GM18526 (cell line): ENCODE results near the gene U2AF1L4.

Source experiments
- POLR2A ChIP-seq: IDR thresholded peaks from 3 replicates; pipeline ENCODE4 v1.6.1; 2011; ENCODE audit not compliant: insufficient read length; ENCODE audit errors: extremely low read depth

U2AF1L4 gene

DNA sequence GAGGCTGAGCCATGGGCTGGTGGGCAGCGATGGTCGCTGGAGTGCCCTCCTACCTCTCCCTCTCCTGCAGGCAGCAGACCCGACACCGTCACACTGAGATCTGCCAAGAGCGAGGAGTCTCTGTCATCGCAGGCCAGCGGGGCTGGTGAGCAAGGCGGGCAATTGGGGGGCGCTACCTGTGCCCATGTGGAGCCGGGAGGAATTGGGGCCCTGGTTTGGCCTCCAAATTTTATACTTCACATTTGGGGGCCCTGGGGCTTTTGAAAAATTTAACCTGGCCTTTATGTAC is 40.1 kb upstream of the U2AF1L4 start:
- TF ChIP-seq POLR2A: no peak

DNA sequence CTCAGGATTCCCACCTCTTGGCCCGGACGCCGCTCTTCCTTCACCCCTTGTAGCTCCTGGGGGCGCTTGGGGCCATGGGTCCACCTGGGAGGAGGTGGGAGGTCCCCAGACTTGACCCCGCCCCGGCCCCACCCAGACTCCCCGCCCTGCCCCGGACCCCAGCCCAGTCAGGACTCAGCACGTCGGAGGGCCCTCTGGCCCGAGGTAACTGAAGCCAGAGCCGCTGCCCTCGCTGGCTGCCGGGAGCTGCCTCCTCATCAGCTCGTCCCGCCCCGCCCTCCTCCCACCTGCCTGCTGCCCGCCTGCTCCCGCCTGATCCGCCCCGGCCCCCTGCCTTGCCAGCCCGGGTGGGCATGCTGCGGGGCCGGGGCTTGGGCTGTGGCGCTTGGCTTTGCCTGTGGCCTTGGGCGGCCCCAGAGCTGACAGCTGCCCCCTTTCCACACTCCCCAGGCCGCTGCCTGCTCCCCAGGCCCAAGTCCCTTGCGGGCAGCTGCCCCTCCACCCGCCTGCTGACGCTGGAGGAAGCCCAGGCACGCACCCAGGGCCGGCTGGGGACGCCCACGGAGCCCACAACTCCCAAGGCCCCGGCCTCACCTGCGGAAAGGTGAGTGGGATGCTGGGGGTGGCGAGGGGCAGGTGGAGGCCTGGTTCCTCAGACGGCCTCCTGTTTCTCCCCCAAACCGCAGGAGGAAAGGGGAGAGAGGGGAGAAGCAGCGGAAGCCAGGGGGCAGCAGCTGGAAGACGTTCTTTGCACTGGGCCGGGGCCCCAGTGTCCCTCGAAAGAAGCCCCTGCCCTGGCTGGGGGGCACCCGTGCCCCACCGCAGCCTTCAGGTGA is 39.5 kb upstream of the U2AF1L4 start:
- no peak for TF ChIP-seq POLR2A

- TF ChIP-seq POLR2A: no peak
Observed at GRCh38 chr19:35783469-35784434, 38.5 kb upstream of the U2AF1L4 start.

GRCh38 chr19:35782589-35782988 is 37.4 kb upstream of the U2AF1L4 start:
- TF ChIP-seq POLR2A: no peak

DNA sequence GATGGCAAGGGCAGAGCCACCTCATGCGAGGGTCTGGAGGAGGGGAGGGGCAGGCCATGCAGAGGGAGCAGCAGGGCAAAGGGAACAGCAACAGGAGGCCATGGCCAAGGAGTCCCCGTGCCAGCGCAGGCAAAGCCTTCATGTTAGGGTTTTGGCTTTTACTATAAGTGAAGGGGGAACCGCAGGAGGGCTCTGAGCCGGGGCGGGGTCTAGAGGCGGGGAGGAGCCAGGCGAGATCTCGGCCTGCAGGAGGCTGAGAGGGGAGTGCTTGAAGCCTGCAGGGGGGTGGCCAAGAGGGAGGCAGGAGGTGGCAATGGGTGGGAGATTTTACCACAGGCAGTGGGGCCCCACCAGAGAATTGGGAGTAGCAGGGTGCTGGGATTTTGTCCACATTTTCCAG is 36.4 kb upstream of the U2AF1L4 start:
- no peak for TF ChIP-seq POLR2A

GRCh38 chr19:35780717-35781116 is 35.5 kb upstream of the U2AF1L4 start:
- TF ChIP-seq POLR2A: no peak

GRCh38 chr19:35780058-35780457 is 34.8 kb upstream of the U2AF1L4 start:
- TF ChIP-seq POLR2A: no peak

DNA sequence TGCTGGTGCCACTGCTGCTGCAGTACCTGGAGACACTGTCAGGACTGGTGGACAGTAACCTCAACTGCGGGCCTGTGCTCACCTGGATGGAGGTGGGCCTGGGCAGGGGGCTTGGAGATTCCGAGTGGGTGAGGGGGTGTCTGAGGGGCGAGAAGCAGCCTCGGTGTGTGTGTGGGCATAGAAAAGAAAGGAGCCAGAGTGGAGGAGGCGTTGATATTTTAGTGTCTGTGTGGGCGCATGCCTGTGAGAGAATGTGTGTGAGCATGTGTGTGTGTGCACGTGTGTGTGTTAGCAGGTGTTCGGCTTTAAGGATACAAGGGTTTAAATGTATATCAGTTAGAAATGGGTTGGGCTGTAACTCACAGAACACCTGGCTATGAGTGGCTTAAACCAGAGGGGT is 33.8 kb upstream of the U2AF1L4 start:
- TF ChIP-seq POLR2A: no peak

GRCh38 chr19:35777961-35778360 is 32.7 kb upstream of the U2AF1L4 start:
- TF ChIP-seq POLR2A: no peak

GRCh38 chr19:35777086-35777841 is 32.0 kb upstream of the U2AF1L4 start:
- no peak for TF ChIP-seq POLR2A

- TF ChIP-seq POLR2A: no peak
Observed at GRCh38 chr19:35776102-35776788, 31.0 kb upstream of the U2AF1L4 start.

GRCh38 chr19:35775298-35776101 is 30.3 kb upstream of the U2AF1L4 start, which contains the start of gene ARHGAP33:
Gene ARHGAP33, plus strand, starts transcription at chr19:35775564. Its CDS starts 95 bp downstream, at chr19:35775659.
- TF ChIP-seq POLR2A: peak; percentile 41

DNA sequence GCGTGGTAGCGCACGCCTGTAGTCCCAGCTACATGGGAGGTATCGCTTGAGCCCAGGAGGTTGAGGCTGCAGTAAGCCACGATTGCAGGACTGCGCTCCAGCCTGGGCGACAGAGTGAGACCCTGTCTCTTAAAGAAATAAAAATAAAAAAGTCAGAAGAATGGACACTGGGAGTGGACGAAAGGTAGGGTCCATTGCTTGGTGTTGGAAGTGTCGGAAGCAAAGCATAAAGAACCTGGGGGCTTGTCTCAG is 29.8 kb upstream of the U2AF1L4 start:
- no peak for TF ChIP-seq POLR2A

DNA sequence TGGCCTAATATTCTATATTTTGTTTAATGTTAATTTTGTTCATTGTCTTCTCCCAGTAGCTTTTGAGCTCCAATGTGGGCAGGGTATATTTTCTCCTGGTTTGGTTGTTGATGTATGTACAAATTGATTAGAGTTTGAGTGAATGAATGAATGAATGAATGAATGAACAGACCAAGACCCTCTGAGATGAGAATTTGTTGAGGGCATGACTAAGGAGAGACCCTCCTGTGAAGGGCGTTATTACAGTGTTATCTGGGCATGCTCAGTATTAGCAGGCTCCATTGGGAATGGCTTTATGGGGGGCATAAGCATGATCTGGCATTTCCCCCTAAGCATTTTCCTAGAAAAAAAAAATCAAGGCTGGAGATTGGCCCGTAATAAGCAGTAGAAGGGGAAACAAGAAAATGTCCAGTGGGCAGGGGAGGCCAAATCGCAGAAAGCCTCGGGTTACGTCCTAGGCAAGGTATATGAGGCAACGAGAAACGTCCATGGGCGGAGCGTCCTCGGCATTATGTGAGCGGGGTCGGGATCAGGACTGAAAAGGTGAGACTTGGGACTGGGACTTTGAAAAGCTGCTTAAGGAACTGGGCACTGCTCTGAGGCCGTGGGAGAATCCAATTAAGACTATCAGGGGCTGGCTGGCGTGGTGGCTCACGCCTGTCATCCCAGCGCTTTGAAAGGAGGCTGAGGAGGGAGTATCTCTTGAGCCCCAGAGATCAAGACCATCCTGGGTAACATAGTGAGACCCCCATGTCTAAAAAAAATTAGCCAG is 29.2 kb upstream of the U2AF1L4 start:
- TF ChIP-seq POLR2A: no peak
